BLaER1 (cell line): ENCODE data around the gene GPR68.
"Not testable (repeated sequence)": the region's sequence is repeated elsewhere in the genome, so short reads cannot be mapped to it uniquely, and the experiment has no call there.

Source experiments
- H3K27ac ChIP-seq: shearing (Covaris generic); formaldehyde crosslinking; 2 replicates; pipeline ENCODE4 v1.8.1; 2022
- H3K27me3 ChIP-seq: shearing (Covaris generic); formaldehyde crosslinking; 2 replicates; pipeline ENCODE4 v1.8.1; 2022
- H3K36me3 ChIP-seq: shearing (Covaris generic); formaldehyde crosslinking; 2 replicates; pipeline ENCODE4 v1.8.1; 2022
- H3K4me1 ChIP-seq: shearing (Covaris generic); formaldehyde crosslinking; 2 replicates; pipeline ENCODE4 v1.8.1; 2022
- H3K4me2 ChIP-seq: shearing (Covaris generic); formaldehyde crosslinking; 2 replicates; pipeline ENCODE4 v1.8.1; 2022
- H3K4me3 ChIP-seq: shearing (Covaris generic); formaldehyde crosslinking; 2 replicates; pipeline ENCODE4 v1.8.1; 2022
- H3K9ac ChIP-seq: shearing (Covaris generic); formaldehyde crosslinking; 2 replicates; pipeline ENCODE4 v1.8.1; 2022
- H3K9me3 ChIP-seq: shearing (Covaris generic); formaldehyde crosslinking; 2 replicates; pipeline ENCODE4 v1.8.1; 2022
- H4K20me1 ChIP-seq: shearing (Covaris generic); formaldehyde crosslinking; 2 replicates; pipeline ENCODE4 v1.8.1; 2022
- Cebpa-rat ChIP-seq: shearing (Covaris generic); IDR thresholded peaks from 2 replicates; pipeline ENCODE4 v1.8.1; 2022

The GPR68 gene

GRCh38 chr14:91255026-91255695 lies 10.7 kb upstream of the GPR68 start:
- H3K4me3 ChIP-seq: no peak overlapping the region
- peak overlapping the region; percentile 97; the same call in 1 of the 2 replicates for H3K4me2 ChIP-seq
- no peak overlapping the region for H3K9ac ChIP-seq
- H4K20me1 ChIP-seq: no peaks in the 10 kb centered on the region
- H3K27ac ChIP-seq: no peak overlapping the region
- H3K36me3 ChIP-seq: no peaks in the 10 kb centered on the region
- no peaks in the 10 kb centered on the region for H3K9me3 ChIP-seq
- H3K4me1 ChIP-seq: peaks cover 58% of the 10 kb centered on the region
- TF ChIP-seq Cebpa-rat: no peak
- peaks cover 20% of the 10 kb centered on the region; the same call in 1 of the 2 replicates for H3K27me3 ChIP-seq

GRCh38 chr14:91254461-91254860 lies 10.0 kb upstream of the GPR68 start:
- Histone ChIP-seq H3K4me3 (no peak overlapping the region), H3K9me3 (no peaks in the 10 kb centered on the region), H3K27ac (no peak overlapping the region), H3K27me3 (peaks cover 20% of the 10 kb centered on the region; the same call in 1 of the 2 replicates), H4K20me1 (no peaks in the 10 kb centered on the region), H3K4me2 (peak overlapping the region; percentile 97), H3K36me3 (no peaks in the 10 kb centered on the region), H3K9ac (no peak overlapping the region), H3K4me1 (peaks cover 65% of the 10 kb centered on the region)
- no peak for TF ChIP-seq Cebpa-rat

DNA sequence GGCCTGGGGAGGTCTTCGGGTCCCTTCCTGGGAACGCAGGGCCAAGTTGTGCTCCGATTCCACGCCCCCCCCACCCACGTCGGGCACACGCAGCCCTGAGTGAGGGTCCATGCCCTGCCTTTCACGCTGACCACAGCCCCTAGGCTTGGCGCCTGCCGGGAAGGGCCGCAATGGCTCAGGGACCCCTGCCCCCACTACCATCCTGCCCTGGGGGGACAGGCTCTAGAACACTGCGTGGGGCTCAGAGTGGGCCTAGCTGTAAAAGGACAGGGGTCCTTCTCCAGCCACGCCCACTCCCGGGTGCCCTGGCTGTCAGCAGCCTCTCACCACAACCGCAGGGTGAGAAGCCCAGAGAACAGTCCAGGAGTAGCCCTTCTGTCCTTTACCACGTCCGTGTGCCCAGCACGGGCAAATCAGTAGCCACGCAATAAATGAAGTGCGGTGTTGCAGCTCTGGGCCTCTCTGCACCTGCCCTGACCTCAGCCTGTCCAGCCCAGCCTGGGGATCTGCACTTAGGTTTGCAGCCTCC lies 9.4 kb upstream of the GPR68 start:
- peak overlapping the region; percentile 68 for H3K9ac ChIP-seq

DNA sequence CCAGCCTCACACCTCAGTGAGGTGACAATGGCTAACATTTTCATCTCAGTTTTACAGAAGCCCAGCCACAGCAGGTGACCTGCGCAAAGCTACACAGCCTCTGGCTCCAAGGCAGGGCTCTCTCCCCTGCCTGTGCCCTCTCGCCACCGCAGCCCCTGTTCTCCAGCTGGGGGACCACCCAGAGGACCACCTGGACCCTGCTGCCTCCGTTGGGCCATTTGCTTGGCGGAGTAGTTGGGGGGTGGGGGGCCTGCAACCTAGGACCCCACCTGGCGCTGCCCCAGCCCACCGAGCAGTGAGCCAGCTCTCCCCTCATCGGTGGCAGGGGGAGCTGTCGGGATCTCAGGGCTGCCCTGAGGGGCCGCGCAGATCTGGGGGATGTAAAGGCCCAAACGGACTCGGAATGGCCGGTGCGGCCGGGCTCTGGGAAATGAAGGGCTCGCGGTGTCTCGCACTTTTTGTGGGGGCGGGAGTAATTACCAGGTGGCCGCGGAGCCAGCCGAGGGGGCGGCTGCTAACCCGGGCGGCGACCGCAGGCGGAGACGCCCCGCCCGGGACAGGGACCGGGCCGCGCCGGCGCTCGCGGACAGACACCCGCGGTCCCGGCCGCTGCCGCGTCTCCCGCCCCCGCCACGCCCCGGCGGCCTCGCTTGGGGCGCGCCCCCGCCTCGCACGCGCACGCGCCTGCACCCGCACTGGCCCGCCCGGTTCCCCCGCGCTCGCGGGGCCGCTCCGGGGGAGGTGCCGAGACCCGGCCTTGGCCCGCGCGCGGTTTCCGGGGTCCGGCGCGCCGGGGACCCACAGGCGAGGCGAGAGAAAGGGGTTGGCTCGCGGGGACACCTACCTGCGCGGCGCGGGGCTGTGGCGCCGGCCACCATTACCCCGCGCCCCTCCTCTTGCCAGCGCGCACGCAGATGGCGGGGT lies 8.6 kb upstream of the GPR68 start:
- no peak for TF ChIP-seq Cebpa-rat
- peak overlapping the region; percentile 75 for H3K4me3 ChIP-seq
- peak overlapping the region; percentile 97 for H3K4me2 ChIP-seq
- H3K4me1 ChIP-seq: peaks cover 74% of the 10 kb centered on the region
- H3K27me3 ChIP-seq: peaks cover 20% of the 10 kb centered on the region; the same call in 1 of the 2 replicates
- no peaks in the 10 kb centered on the region for H4K20me1 ChIP-seq
- peak overlapping the region; percentile 68 for H3K9ac ChIP-seq
- H3K9me3 ChIP-seq: no peaks in the 10 kb centered on the region
- no peaks in the 10 kb centered on the region for H3K36me3 ChIP-seq
- peak overlapping the region; percentile 66 for H3K27ac ChIP-seq

More for the DNA sequence above, 9.4 kb upstream of the GPR68 start:
- H3K36me3 ChIP-seq: no peaks in the 10 kb centered on the region
- no peak for TF ChIP-seq Cebpa-rat
- H3K4me1 ChIP-seq: peaks cover 71% of the 10 kb centered on the region
- H3K9me3 ChIP-seq: no peaks in the 10 kb centered on the region
- H3K27ac ChIP-seq: peak overlapping the region; percentile 66
- H3K4me3 ChIP-seq: peak overlapping the region; percentile 75
- peak overlapping the region; percentile 97 for H3K4me2 ChIP-seq
- no peaks in the 10 kb centered on the region for H4K20me1 ChIP-seq
- peaks cover 20% of the 10 kb centered on the region; the same call in 1 of the 2 replicates for H3K27me3 ChIP-seq

GRCh38 chr14:91250912-91251311 lies 6.4 kb upstream of the GPR68 start:
- H3K36me3 ChIP-seq: no peaks in the 10 kb centered on the region
- no peak overlapping the region for H3K4me3 ChIP-seq
- peaks cover 80% of the 10 kb centered on the region for H3K4me1 ChIP-seq
- no peaks in the 10 kb centered on the region for H3K9me3 ChIP-seq
- no peaks in the 10 kb centered on the region for H4K20me1 ChIP-seq
- TF ChIP-seq Cebpa-rat: no peak
- H3K27ac ChIP-seq: no peak overlapping the region
- H3K4me2 ChIP-seq: peak overlapping the region; percentile 63
- H3K27me3 ChIP-seq: peaks cover 20% of the 10 kb centered on the region; the same call in 1 of the 2 replicates
- H3K9ac ChIP-seq: no peak overlapping the region

GRCh38 chr14:91249841-91250616 lies 5.5 kb upstream of the GPR68 start:
- no peak for TF ChIP-seq Cebpa-rat
- Histone ChIP-seq H3K36me3 (no peaks in the 10 kb centered on the region), H3K9ac (no peak overlapping the region), H3K4me2 (peak overlapping the region; percentile 63), H4K20me1 (no peaks in the 10 kb centered on the region), H3K4me1 (peaks cover 84% of the 10 kb centered on the region), H3K27ac (no peak overlapping the region), H3K9me3 (no peaks in the 10 kb centered on the region), H3K4me3 (no peak overlapping the region), H3K27me3 (peaks cover 20% of the 10 kb centered on the region; the same call in 1 of the 2 replicates)

DNA sequence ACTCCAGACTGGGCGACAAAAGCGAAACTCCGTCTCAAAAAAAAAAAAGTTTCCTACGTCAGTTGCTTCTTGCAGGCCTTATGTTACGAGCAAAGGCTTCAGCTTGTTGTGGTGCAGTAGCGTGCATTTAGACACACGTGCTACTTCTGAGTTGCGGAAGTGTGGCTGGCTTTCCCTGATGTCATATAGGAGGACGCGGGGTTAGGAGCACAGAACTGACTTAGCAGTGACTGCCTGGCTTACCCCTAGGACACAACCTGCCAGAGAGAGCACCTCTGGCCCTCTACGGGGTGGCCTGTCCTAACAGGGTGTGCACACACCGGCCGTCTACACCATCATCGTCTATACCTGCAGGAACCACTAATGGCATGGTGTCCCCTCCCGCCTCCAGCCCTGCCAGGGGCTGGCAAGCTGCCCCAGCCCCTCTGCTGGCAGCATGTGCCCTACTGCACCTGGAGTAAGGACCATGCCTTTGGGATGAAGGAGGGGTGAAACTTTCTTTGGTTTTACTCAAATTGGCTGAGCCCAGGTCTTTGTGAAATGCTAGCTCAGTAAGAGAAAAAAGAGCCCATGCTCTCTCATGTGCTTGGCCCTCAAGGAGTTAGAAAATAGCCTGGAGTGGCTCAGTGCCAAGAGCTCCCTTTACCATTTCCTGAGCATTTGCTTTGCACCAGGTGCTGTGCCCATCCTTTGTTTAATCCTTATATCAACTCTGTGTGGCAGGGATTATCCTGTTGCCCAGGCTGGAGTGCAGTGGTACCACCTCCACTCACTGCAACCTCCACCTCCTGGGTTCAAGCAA lies 1.7 kb upstream of the GPR68 start:
- peaks cover 95% of the 10 kb centered on the region for H3K4me1 ChIP-seq
- no peak overlapping the region for H3K4me3 ChIP-seq
- no peaks in the 10 kb centered on the region for H4K20me1 ChIP-seq
- H3K9ac ChIP-seq: no peak overlapping the region
- no peak for TF ChIP-seq Cebpa-rat
- H3K9me3 ChIP-seq: no peaks in the 10 kb centered on the region
- 0 out of 2 replicates have a peak overlapping the region, but pooled peaks have one; percentile 33 for H3K27ac ChIP-seq
- no peaks in the 10 kb centered on the region for H3K27me3 ChIP-seq
- H3K4me2 ChIP-seq: peak overlapping the region; percentile 92
- H3K36me3 ChIP-seq: no peaks in the 10 kb centered on the region

DNA sequence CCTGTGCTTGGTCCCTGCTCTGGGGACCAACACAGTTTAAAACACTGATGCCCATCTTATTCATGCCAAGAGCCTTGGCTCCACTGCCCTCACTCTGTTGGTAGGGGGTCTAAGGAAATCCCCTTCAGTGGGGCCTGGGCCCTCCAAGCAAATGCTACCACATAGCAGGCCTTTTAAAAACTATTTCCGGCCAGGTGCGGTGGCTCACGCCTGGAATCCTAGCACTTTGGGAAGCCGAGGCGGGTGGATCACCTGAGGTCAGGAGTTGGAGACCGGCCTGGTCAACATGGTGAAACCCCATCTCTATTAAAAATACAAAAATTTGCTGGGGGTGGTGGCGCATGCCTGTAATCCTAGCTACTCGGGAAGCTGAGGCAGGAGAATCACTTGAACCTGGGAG lies 1.1 kb upstream of the GPR68 start:
- not testable (repeated sequence) for H3K9ac ChIP-seq, H3K4me3 ChIP-seq, H3K36me3 ChIP-seq, H4K20me1 ChIP-seq, H3K9me3 ChIP-seq, H3K27me3 ChIP-seq
- peak overlapping the region; percentile 92 for H3K4me2 ChIP-seq
- peaks cover 93% of the 10 kb centered on the region for H3K4me1 ChIP-seq
- H3K27ac ChIP-seq: peak overlapping the region; percentile 69; the same call in 1 of the 2 replicates
